ENCODE results near the gene POFUT2.

POFUT2 gene

DNA sequence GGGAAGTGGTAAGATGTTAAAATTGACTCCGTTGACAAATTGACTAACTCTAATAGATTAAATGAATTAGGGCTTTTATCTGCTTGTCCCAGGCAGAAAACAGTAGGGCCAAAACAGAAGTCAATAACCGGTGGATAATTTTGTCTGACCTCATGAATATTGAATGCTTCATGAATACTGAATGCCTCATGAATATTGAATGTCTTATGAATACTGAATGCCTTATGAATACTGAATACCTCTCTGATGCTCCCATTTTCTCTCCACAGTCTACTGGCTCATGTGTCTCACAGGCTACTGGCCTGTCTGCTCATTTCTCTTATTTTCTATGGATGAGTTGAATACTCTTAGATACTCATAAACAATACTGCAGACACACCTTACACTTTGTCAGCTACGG, 56.0 kb downstream of the POFUT2 start:
- TF ChIP-seq POLR2AphosphoS5 (IDR thresholded peaks at IDR 0.05; ENCODE audit: low read depth, low read length) = no peak
- no peak for TF ChIP-seq POLR2A (IDR thresholded peaks at IDR 0.05; ENCODE audit: low read depth, low read length)
- no peak for TF ChIP-seq TAF1 (IDR thresholded peaks at IDR 0.05; ENCODE audit: borderline replicate concordance, low read depth, low read length)
- DNase-seq (ENCODE audit: insufficient read length) = no peak
- no peak for FAIRE-seq

DNA sequence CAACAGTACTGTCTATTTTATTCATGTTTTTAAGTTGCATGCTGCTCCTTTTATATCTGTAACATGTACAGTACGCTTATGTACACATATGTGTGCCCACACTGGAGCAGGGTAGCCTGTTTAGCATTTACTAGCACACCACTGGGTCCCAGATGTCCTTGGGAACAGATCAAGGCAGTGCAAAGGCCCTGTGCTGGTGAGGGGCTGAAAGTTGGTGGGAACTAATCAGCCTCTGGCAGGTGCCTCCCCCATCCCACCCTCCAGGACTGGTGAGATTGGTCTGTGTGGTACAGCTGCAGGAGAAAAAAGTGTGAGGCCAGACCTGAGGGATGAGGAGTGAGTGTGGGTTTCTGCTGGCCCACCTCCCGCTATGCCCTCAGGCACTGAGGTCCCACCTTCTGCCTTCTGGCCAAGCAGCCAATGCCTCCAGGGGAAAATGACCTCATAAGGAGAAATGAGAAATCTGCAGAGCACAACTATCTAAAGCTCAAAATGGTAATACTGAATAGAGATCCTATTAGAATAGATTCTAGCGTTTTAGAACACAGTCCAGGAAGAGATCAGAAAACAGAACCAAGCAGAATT, 58.9 kb downstream of the POFUT2 start:
- FAIRE-seq = no peak
- TF ChIP-seq POLR2A (IDR thresholded peaks at IDR 0.05; ENCODE audit: low read depth, low read length) (no peak), POLR2AphosphoS5 (IDR thresholded peaks at IDR 0.05; ENCODE audit: low read depth, low read length) (no peak), TAF1 (IDR thresholded peaks at IDR 0.05; ENCODE audit: borderline replicate concordance, low read depth, low read length) (no peak)
- no peak for DNase-seq (ENCODE audit: insufficient read length)

DNA sequence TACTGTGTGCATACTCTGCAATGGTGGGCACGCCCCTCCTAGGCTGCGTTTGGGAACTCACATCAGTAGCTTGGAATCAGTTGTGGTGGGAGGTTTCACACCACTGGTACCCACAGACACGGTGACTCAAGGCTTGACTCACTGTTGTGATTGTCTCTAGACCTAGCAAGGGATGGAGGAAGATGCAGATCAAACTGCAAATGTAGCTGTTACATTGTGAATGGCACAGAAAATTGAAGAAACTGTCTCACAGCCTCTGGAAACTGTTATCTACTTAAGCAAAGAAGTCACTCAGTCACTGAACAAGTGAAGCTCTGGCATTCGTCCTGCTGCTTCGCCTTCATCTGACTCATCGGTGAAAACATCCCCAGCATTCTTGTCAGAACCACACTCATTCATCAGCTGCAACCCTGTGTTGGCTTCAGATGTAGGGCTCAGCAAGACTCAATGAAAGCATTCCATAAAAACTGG, 59.5 kb downstream of the POFUT2 start:
- DNase-seq (ENCODE audit: insufficient read length) (no peak), FAIRE-seq (no peak)
- TF ChIP-seq POLR2AphosphoS5 (IDR thresholded peaks at IDR 0.05; ENCODE audit: low read depth, low read length) (no peak), POLR2A (IDR thresholded peaks at IDR 0.05; ENCODE audit: low read depth, low read length) (no peak), TAF1 (IDR thresholded peaks at IDR 0.05; ENCODE audit: borderline replicate concordance, low read depth, low read length) (no peak)

DNA sequence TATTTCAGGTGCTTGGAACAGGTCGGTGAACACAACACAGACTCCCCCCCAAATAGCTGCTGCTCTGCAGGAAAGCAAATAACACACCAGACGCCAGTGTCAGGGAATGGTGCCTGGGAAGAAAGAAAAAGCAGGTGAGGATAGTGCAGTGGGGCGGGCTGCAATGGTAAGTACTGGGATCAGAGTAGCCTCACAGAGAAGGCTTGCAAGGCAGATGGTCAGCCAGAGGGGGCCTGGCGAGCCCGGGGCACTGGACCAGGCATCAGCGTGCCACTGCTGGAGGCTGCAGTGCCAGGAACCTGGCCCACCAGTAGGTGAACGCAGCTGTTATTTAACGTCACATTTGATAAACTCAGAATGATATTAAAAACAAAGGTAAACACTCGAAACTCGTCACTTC, 60.0 kb downstream of the POFUT2 start:
- TF ChIP-seq TAF1 (IDR thresholded peaks at IDR 0.05; ENCODE audit: borderline replicate concordance, low read depth, low read length) (no peak), POLR2AphosphoS5 (IDR thresholded peaks at IDR 0.05; ENCODE audit: low read depth, low read length) (no peak), POLR2A (IDR thresholded peaks at IDR 0.05; ENCODE audit: low read depth, low read length) (no peak)
- FAIRE-seq (no peak), DNase-seq (ENCODE audit: insufficient read length) (no peak)

DNA sequence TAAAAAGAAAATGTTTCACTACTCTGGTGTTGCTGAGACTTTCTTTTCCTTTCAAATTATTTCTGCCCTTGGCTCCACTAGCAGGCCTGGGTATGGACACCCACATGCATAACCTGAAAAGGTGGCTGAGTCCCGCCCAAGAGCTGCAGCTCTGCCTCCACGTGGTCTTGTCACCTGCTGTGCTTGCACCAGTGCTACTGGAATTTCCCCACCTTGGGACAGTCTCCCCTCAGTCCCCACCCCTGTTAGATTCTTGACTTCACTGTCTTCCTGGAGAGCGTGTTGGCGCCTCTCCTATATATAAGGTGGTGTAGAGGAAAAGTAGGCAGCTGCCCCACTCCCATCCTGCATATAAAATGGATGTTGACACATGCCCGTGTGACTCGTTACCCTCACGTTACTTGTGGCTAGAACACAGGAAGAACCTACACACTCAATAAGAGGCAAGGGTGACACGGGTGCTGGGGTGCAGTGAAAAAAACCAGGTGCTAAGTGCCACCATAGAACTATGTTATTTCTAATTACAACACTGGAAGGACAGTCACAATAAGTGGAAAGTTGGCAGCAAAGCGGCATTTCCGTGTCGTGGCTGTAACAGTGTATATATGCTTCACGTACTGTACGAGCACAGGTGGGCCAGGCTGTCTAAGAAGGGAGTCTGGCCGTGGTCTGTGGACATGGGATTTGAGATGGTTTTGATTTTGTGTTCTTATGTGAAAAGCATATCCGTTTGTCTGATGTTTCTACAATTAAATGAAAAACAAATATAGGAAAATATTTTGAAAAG, 61.0 kb downstream of the POFUT2 start:
- FAIRE-seq (no peak), DNase-seq (ENCODE audit: insufficient read length) (no peak)

DNA sequence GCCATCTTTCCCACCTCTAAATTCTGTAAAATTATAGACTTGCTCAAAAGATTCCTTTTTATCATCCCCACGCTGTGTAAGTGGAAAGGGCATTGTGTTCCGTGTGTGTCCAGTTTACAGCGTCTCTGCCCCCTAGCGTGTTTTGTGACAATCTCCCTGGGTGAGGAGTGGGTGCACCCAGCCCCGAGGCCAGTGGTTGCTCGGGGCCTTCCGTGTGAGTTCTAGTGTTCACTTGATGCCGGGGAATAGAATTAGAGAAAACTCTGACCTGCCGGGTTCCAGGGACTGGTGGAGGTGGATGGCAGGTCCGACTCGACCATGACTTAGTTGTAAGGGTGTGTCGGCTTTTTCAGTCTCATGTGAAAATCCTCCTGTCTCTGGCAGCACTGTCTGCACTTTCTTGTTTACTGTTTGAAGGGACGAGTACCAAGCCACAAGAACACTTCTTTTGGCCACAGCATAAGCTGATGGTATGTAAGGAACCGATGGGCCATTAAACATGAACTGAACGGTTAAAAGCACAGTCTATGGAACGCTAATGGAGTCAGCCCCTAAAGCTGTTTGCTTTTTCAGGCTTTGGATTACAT, 61.9 kb downstream of the POFUT2 start:
- FAIRE-seq = no peak
- DNase-seq (ENCODE audit: insufficient read length) = no peak
- TF ChIP-seq POLR2A (IDR thresholded peaks at IDR 0.05; ENCODE audit: low read depth, low read length) = no peak
- no peak for TF ChIP-seq POLR2AphosphoS5 (IDR thresholded peaks at IDR 0.05; ENCODE audit: low read depth, low read length)
- TF ChIP-seq TAF1 (IDR thresholded peaks at IDR 0.05; ENCODE audit: borderline replicate concordance, low read depth, low read length) = no peak

More for the DNA sequence above, 61.0 kb downstream of the POFUT2 start:
- TF ChIP-seq TAF1 (IDR thresholded peaks at IDR 0.05; ENCODE audit: borderline replicate concordance, low read depth, low read length) (no peak), POLR2A (IDR thresholded peaks at IDR 0.05; ENCODE audit: low read depth, low read length) (no peak), POLR2AphosphoS5 (IDR thresholded peaks at IDR 0.05; ENCODE audit: low read depth, low read length) (no peak)

DNA sequence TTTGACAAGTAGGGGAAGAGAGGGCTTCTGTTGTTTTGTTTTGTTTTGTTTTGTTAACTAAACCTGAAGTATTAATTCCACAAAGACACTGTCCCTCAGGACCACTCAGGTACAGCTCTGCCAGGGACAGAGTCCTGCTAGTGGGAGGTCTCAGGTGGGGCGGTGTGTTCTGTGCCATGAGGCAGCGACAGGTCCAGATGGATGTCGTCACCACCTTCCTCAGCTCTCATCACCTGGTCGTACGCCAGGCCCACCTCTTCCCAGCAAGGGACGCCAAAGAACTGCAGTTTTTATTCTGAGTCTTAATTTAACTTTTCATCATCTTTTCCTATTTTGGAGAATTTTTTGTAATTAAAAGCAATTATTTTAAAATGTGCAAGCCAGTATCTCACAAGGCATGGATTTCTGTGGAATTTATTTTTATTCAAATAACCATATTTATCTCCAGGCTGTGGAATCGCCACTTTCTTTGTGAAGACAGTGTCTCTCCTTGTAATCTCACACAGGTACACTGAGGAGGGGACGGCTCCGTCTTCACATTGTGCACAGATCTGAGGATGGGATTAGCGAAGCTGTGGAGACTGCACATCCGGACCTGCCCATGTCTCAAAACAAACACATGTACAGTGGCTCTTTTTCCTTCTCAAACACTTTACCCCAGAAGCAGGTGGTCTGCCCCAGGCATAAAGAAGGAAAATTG, 62.5 kb downstream of the POFUT2 start:
- DNase-seq (ENCODE audit: insufficient read length) = no peak
- FAIRE-seq = no peak
- no peak for TF ChIP-seq POLR2AphosphoS5 (IDR thresholded peaks at IDR 0.05; ENCODE audit: low read depth, low read length)
- no peak for TF ChIP-seq POLR2A (IDR thresholded peaks at IDR 0.05; ENCODE audit: low read depth, low read length)
- no peak for TF ChIP-seq TAF1 (IDR thresholded peaks at IDR 0.05; ENCODE audit: borderline replicate concordance, low read depth, low read length)

DNA sequence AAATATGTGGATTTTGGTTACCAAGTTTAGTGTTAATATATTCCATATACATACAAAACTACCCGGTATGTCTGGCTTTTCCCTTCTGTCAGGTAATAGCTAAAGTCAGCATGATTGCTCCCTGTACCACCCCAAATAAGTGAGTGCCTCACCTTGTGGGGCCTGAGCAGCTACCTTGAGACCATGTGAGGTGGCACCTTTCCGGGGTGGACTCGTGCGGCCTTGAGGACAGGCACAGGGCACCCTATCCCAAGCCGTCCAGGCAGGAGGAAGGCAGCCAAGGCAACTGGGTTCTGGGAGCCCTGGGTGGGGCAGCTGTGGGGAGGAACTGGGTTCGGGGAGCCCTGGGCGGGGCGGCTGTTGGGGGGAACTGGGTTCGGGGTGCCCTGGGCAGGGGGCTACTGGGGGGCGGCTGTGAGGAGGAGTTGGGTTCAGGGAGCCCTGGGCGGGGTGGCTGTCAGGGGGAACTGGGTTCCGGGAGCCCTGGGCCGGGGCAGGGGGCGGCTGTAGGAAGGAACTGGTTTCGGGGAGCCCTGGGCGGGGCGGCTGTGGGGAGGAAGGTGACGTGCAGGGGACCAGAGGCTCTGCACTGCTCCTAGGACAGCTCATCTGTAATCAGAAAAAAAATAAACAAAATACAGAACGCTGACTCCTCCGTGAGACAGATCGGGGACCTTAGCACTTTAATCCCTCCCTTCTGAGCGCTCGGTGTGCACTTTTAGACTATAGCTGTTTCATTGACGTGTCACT, 63.3 kb downstream of the POFUT2 start:
- DNase-seq (ENCODE audit: insufficient read length) = no peak
- no peak for FAIRE-seq
- TF ChIP-seq TAF1 (IDR thresholded peaks at IDR 0.05; ENCODE audit: borderline replicate concordance, low read depth, low read length) = no peak

DNA sequence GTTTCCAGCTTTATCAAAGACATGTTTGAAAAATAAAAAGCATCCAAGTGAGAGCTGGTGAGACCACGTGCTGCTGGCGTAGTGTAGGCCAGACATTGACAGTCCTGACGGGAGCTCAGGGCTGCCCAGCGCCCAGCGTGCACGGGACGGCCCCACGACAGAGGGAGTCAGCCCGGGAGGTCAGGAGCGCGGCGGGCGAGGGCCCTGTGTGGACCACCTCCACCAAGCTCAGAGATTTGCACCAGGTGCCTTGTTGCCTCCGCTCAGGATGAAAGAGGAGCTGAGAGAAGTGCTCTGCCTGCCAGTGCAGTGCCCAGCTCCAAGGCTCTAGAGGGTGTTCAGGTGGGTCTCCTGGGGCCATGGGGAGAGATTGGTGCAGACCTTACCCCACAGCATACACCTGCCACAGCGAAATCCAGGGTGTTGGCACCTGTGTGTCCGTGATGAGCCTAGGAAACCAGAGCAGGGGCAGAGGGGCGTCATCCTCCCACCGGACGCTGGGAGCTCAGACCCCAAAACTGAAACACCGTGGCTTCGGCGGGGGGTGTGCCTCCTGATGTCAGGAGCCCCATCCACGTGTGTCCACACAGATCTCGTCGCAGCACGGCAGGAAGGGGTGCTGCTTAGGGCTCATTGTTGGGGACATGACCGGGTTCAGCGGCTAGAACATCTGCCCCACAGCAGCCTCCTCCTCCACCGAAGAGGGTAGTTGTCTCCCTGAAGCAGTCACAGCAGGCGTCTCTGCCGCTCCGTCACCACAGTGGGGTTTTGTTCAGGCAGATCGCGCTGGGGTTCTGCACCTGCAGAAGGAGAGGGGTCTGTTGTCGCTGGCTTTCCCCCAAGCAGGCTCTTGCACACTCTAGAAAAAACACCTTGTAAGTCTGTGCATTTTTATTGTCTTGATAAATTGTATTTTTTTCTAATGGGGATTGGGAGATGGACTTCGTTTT, 64.2 kb downstream of the POFUT2 start:
- FAIRE-seq (no peak), DNase-seq (ENCODE audit: insufficient read length) (no peak)
- no peak for TF ChIP-seq POLR2A (IDR thresholded peaks at IDR 0.05; ENCODE audit: low read depth, low read length)
- TF ChIP-seq POLR2AphosphoS5 (IDR thresholded peaks at IDR 0.05; ENCODE audit: low read depth, low read length) = no peak
- no peak for TF ChIP-seq TAF1 (IDR thresholded peaks at IDR 0.05; ENCODE audit: borderline replicate concordance, low read depth, low read length)

DNA sequence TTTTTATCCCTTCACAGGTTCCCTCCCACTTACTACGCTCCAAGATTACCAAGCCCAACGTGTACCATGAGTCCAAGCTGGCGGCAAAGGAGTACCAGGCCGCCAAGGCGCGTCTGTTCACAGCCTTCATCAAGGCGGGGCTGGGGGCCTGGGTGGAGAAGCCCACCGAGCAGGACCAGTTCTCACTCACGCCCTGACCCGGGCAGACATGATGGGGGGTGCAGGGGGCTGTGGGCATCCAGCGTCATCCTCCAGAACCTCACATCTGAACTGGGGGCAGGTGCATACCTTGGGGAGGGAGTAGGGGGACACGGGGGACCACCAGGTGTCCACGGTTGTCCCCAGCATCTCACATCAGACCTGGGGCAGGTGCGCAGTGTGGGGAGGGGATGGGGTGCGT, 65.7 kb downstream of the POFUT2 start:
- DNase-seq (ENCODE audit: insufficient read length) (no peak), FAIRE-seq (no peak)
- TF ChIP-seq POLR2AphosphoS5 (IDR thresholded peaks at IDR 0.05; ENCODE audit: low read depth, low read length) (no peak), POLR2A (IDR thresholded peaks at IDR 0.05; ENCODE audit: low read depth, low read length) (no peak), TAF1 (IDR thresholded peaks at IDR 0.05; ENCODE audit: borderline replicate concordance, low read depth, low read length) (no peak)
